HG03460 (cell line): ENCODE results near the gene KRABD2.
"Not testable (repeated sequence)": the region's sequence is repeated elsewhere in the genome, so short reads cannot be mapped to it uniquely, and the experiment has no call there.

Experiments
- ATAC-seq: cut with Tn5 transposase; IDR thresholded peaks from one replicate; pipeline ENCODE4 v1.9.1; 2021; ENCODE audit not compliant: unreplicated experiment

Gene KRABD2

DNA sequence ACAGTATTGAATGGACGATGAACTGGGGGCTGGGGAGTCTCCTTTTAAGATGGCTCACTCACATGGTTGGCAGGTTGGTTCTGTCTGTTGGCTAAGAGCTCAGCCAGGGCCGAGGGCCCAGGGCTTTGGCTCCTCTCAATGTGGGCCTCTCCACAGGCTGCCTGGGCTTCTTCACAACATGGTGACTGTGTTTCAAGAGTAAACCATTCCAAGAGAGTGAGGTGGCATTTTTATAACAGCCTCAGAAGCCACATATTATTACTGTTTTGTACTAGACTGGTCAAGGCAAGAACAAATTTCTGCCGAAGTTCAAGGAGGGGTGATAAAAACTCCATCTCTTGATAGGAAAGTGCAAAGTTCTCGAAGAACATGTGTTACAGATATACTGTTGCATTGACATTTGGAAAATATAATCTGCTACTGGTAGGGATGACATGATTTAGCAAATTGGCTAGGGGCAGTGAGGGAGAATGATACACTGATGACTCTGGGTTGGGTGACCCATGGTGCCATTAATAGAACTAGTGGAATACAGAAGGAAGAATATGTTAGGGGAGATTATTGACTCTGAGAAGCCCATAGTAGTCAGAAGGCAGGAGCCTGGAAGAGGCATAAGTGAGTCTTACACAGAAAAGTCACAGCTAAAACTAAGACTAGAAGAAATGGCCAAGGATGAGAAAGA, 13.7 kb downstream of the KRABD2 start:
- ATAC-seq, result no peak

- ATAC-seq, result no peak
These were observed 15.8 kb downstream of the KRABD2 start for GRCh38 chr17:8360751-8361150.

- ATAC-seq, result no peak
These were observed 16.2 kb downstream of the KRABD2 start for GRCh38 chr17:8360260-8360659.

GRCh38 chr17:8359769-8360168, 16.7 kb downstream of the KRABD2 start:
- ATAC-seq, result no peak

DNA sequence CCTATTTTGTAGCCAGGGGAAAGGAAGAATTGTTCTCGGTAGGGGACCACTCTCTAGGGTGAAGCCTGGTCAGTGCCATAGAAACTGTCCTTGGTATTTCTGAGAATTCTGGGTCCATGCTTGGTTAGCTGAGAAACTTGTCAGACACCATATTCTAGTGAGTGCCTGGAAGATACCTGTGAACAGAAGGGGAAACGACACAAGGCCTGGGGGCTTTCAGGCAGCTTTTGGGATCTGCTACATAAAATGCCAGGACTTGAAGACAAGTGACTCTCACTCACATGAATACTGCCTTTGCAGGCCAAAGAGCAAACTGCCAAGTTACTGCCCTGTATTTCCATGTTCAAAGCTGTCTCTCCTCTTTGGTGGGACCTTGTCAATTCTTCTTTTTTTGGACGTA, 18.6 kb downstream of the KRABD2 start:
- ATAC-seq, result no peak

DNA sequence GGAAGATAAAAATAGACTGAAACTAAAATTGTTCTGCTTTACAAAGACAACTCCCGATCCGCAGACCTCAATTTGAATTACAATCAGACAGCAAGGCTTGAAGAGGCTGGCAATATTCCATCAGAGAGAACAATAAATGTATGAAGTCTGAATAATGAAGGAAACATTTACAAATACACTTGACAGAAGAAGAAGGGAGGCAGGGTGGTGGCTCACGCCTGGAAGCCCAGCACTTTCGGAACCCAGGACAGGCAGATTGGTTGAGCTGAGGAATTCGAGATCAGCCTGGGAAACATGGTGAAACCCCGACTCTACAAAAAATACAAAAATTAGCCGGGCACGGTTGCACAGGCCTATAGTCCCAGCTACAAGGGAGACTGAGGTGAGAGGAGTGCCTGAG, 22.3 kb downstream of the KRABD2 start:
- no peak for ATAC-seq

GRCh38 chr17:8353736-8354135, 22.8 kb downstream of the KRABD2 start:
- no peak for ATAC-seq

- ATAC-seq, result no peak
These were observed 26.2 kb downstream of the KRABD2 start for GRCh38 chr17:8350339-8350738.

DNA sequence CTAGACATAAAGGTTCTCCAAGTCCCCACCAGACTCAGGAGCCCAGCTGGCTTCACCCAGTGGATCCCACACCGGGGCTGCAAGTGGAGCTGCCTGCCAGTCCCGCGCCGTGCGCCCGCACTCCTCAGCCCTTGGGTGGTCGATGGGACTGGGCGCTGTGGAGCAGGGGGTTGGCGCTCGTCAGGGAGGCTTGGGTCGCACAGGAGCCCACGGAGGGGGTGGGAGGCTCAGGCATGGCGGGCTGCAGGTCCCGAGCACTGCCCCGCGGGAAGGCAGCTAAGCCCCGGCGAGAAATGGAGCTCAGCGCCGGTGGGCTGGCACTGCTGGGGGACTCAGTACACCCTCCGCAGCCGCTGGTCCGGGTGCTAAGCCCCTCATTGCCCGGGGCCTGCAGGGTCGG, 29.5 kb downstream of the KRABD2 start:
- not testable (repeated sequence) for ATAC-seq

DNA sequence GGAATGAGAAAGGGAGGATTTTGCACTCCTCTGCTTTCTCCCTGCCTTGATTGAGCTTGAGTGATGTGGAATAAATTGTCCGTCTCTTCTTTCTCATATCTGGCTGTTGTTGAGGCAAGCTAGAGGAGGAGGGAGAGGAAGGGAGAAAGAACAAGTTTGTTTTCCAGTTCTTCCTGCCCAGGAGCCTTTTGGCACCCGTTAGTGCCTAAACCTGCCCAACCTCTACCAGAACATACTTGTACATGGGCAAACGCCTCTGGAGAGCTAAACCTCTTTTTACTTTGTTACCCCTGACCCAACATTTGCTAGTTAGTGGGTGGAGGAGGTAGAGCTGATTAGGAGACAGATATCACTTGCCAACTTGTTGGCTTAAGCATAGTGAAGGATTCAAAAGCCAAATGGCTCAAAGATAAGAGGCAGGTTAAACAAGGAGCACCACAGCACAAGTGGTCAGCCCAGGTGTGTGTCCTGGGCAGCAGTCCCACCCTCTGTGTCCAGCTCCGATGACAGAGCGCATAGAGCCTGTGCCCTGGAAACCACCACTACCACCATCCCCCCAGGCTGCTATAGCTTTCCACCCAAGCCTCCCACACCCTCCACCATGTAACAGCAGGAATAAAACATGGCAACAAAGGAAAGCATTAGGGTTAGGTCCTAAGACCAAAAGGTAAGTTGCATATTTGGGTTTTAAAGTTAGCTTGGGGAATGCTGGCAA, 30.4 kb downstream of the KRABD2 start:
- no peak for ATAC-seq

DNA sequence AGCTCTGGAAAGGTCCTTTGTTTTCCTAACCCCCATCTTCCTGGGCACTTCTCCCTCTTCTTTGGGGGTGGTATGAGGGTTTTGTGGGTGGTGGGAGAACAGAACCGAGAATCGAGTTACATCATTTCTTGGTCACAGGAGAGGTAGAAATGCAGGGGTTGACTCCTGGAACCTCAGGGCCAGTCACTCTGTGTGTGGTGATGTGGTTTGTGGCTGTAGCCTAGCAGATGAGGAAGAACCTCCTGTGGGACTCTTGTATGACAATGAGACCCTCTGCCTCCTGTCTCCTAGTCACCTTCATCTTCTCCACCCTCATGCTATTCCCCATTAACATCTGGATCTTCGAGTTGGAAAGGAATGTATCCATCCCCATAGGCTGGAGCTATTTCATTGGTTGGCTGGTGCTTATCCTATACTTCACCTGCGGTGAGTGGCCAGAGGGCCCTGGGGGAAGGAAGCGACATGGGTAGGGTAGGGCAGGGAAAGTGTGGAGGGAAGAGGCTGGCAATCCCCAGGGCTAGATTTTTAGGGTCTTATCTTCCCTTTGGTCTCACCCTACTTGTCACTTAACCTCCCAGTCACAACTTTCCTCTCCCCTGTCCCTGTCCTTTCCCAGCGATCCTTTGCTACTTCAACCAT, 31.3 kb downstream of the KRABD2 start:
- ATAC-seq, result no peak

DNA sequence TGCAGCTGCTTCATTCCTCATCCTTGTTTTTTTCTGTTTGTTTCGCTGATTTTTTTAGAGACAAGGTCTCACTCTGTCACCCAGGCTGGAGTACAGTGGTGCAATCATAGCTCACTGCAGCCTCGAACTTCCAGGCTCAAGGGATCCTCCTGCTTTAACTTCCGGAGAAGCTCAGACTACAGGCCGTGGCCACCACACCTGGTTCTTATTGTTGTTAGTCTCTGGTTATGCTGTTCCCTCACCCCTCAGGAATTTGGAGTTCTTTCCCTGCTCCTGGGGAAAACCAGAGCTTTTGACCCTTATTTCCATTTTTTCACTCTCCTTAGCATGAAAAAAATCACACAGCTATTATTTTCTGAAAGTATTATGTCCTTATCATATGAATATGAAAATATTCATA, 35.0 kb downstream of the KRABD2 start:
- no peak for ATAC-seq

DNA sequence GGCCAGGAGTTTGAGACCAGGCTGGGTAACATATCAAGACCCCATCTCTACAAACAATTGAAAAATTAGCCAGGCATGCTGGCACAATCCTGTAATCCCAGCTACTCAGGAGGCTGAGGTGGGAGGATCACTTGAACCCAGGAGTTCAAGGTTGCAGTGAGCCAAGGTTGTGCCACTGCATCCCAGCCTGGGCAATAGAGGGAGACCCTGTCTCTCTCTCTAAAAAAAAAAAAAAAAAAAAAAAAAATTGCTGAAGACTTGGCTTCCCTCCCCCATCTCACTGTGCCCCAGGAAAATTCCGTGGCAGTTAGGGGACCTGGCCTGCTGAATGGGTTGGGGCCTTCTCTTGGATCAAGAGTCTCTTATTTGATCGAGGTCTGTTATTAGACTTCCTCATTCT, 37.0 kb downstream of the KRABD2 start, which contains the start of gene ODF4:
TSS of gene ODF4 (plus strand) at position 301 of the 400 bp plus-strand sequence. CDS start 212 bp downstream, outside the sequence.
- no peak for ATAC-seq

- ATAC-seq, result no peak
These were observed 37.8 kb downstream of the KRABD2 start for GRCh38 chr17:8338753-8339140.

- ATAC-seq, result no peak
These were observed 38.4 kb downstream of the KRABD2 start for GRCh38 chr17:8337802-8338752.

DNA sequence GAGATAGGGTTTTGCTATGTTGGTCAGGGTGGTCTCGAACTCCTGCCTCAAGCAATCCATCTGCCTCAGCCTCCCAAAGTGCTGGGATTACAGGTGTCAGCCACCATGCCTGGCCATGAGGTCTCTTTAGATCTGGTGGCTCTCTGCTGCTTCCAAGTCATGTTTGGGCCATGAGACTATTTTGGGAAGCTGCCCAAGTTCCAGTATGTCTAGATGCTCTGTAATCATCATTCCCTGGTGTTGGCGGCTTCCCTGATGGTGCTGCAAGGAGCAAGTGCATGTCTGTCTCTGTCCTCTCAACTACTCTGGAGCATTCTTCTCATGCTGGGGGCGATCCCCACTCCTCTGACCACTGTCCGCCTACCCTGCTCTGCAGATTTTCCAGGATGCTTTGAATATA, 43.2 kb downstream of the KRABD2 start:
- no peak for ATAC-seq

GRCh38 chr17:8332688-8333087, 43.8 kb downstream of the KRABD2 start:
- no peak for ATAC-seq

DNA sequence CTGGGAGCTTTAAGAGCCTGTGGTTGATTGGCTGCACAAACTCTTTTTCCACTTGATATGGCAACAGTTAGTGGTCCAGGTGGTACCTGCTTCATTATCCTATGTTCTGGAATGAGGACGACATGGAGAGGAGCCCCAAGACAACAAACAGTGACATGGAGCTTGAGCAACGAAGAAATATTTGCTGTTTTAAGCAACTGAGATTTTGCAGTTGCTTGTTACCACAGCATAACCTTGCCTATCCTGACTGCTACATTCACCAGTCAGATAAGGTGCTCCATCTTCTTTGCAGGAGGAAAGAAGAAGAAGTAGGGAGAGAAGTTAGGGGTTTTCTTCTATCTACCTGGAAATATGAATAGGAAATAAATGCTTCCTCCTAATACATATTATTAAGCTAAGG, 44.4 kb downstream of the KRABD2 start:
- ATAC-seq, result no peak

DNA sequence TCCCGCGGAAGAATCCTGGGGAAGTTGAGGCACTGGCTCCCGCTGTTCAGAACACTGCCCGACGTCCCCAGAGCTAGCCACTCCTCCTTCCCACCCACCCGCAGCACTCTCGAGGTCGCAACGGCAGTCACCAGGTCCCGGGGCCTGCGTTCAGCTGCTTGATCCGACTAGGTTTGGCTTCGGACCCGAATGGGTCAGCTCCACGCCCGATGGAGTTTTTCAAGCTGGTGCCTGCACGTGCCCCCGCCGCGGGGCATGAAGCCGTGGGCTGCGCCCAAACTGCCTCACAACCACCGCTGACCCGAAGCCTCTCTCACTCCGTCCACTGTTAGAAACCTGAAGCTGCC, 49.2 kb downstream of the KRABD2 start:
- ATAC-seq, result no peak
